K562 (cell line): Measurements from ENCODE around the gene APOB. TPM values are rescaled to one million over a fixed set of nuclear protein-coding genes. Genes with fewer than 3 reads are reported as not detected.

Experiments
- ATAC-seq: fragments of 200-7000 bp; cut with Tn5 transposase; 3 replicates; pipeline ENCODE4 v1.9.1; 2020; ENCODE audit warnings: moderate library complexity
- BruUV-seq: library from RNA; stranded (reverse); fragments of 400-500 nt; replicated peaks from 2 replicates; lab custom pipeline; 2021; lab: Mats Ljungman, UMichigan
- CTCF ChIA-PET: fragments of 300-600 bp; formaldehyde crosslinking; extraction: SDS; loops from one replicate; lab custom pipeline; 2021; ENCODE audit warnings: low intra/inter-chr PET ratio; lab: Yijun Ruan, JAX
- POLR2A ChIA-PET: fragments of 300-600, 350-650 bp; sonication (Branson Sonifier 250); formaldehyde crosslinking; extraction: SDS; loops from one replicate; lab custom pipeline; 2021; ENCODE audit warnings: antibody characterized with exemption, inconsistent platforms; lab: Yijun Ruan, JAX
- DNase-seq, 4 experiments: peaks; one replicate each; pipeline versions ENCODE4 v3.0.0 to v3.0.0-alpha.2; 2011 to 2018; ENCODE audit warnings: low spot score in 3 of 4, mixed read lengths in 3 of 4; ENCODE audit errors: extremely low read depth in 1 of 4
- FAIRE-seq: peaks from 2 replicates; lab custom pipeline; 2011; peaks lifted over from hg19 to GRCh38; lab: Jason Lieb, UNC
- H2AFZ ChIP-seq: 2 replicates; pipeline ENCODE4 v1.6.0; 2011; ENCODE audit warnings: low read depth, low read length, control low read depth, inconsistent platforms
- H3K27ac ChIP-seq: fragments of 200-600 bp; 3 replicates; pipeline ENCODE4 v1.8.0; 2011; ENCODE audit warnings: low read depth, mild to moderate bottlenecking, control low read depth, inconsistent platforms, low read length, moderate library complexity, mixed read lengths; ENCODE audit errors: extremely low read depth
- H3K27me3 ChIP-seq, 2 experiments: fragments of 300-600 bp in 1 of 2; 2 replicates in 1 of 2; 3 replicates in 1 of 2; pipeline versions ENCODE4 v1.6.0 to v1.8.0; 2011; ENCODE audit warnings: inconsistent platforms in 2 of 2, low read length in 2 of 2, mild to moderate bottlenecking in 1 of 2, mixed read lengths in 1 of 2, moderate library complexity in 1 of 2; ENCODE audit not compliant: control insufficient read depth in 2 of 2, insufficient read depth in 2 of 2
- H3K36me3 ChIP-seq: fragments of 300-600 bp; 3 replicates; pipeline ENCODE4 v1.8.0; 2011; ENCODE audit warnings: mild to moderate bottlenecking, low read length, inconsistent platforms; ENCODE audit not compliant: control insufficient read depth, insufficient read depth
- H3K4me1 ChIP-seq, 2 experiments: fragments of 200-600 bp in 1 of 2; replicated peaks in 1 of 2; 2 replicates in 1 of 2; 3 replicates in 1 of 2; pipeline versions ENCODE4 v1.5.1 to v1.8.0; 2011; ENCODE audit warnings: inconsistent platforms in 2 of 2, low read length in 2 of 2, mild to moderate bottlenecking in 1 of 2, mixed read lengths in 1 of 2, moderate library complexity in 1 of 2; ENCODE audit not compliant: control insufficient read depth in 2 of 2, insufficient read depth in 2 of 2
- H3K4me2 ChIP-seq: 2 replicates; pipeline ENCODE4 v1.6.1; 2011; ENCODE audit warnings: low read length, control low read depth, inconsistent platforms, mixed read lengths; ENCODE audit not compliant: insufficient read depth
- H3K4me3 ChIP-seq: fragments of 200-600 bp; sonication (generic), shearing (Covaris generic); 2 replicates; pipeline ENCODE4 v1.5.1; 2016; ENCODE audit warnings: control low read depth, inconsistent platforms
- H3K79me2 ChIP-seq: fragments of 200-600 bp; 3 replicates; pipeline ENCODE4 v1.8.0; 2011; ENCODE audit warnings: low read length, inconsistent platforms; ENCODE audit not compliant: control insufficient read depth, insufficient read depth
- H3K9ac ChIP-seq, 2 experiments: 2 replicates each; pipeline versions ENCODE4 v1.6.0 to v1.6.1; 2011; ENCODE audit warnings: low read depth in 2 of 2, low read length in 2 of 2, control low read depth in 1 of 2, inconsistent platforms in 1 of 2, mild to moderate bottlenecking in 1 of 2, mixed read lengths in 1 of 2; ENCODE audit not compliant: insufficient read depth in 1 of 2
- H3K9me1 ChIP-seq: one replicate; pipeline ENCODE4 v1.6.0; 2011; ENCODE audit warnings: inconsistent platforms, mild to moderate bottlenecking, low read length, moderate library complexity; ENCODE audit not compliant: control insufficient read depth, insufficient read depth
- H3K9me3 ChIP-seq: replicated peaks from 2 replicates; pipeline ENCODE4 v1.5.1; 2011; ENCODE audit warnings: low read depth, low read length, inconsistent platforms; ENCODE audit not compliant: control insufficient read depth, insufficient read depth
- H4K20me1 ChIP-seq: replicated peaks from 2 replicates; pipeline ENCODE4 v1.6.1; 2011; ENCODE audit warnings: low read length, inconsistent platforms, mixed read lengths; ENCODE audit not compliant: control insufficient read depth, insufficient read depth
- PCBP2 ChIP-seq: fragments of 200-400 bp; formaldehyde crosslinking; IDR thresholded peaks from 2 replicates; pipeline ENCODE4 v1.6.1; 2018; ENCODE audit warnings: low read length, low read depth, mild to moderate bottlenecking, moderate library complexity; ENCODE audit not compliant: poor library complexity, severe bottlenecking
- PHF20 ChIP-seq: fragments of 450-650 bp; IDR thresholded peaks from 2 replicates; pipeline ENCODE4 v1.6.1; 2018; ENCODE audit not compliant: partially characterized antibody
- PRPF4 ChIP-seq: fragments of 200-400 bp; formaldehyde crosslinking; IDR thresholded peaks from one replicate; pipeline ENCODE4 v1.6.1; 2017; ENCODE audit warnings: low read length, low read depth, mild to moderate bottlenecking; ENCODE audit not compliant: insufficient read depth, poor library complexity, severe bottlenecking
- RHOXF2B ChIP-seq: fragments of 250-450 bp; sonication (Bioruptor Pico); conservative IDR thresholded peaks from 2 replicates; pipeline ENCODE4 v1.5.1; 2021
- TEAD4 ChIP-seq, 2 experiments: sonication (generic) in 1 of 2; formaldehyde crosslinking in 1 of 2; IDR thresholded peaks; 2 replicates each; pipeline versions ENCODE4 v1.6.1 to v1.8.0; 2012 to 2022; ENCODE audit warnings: borderline replicate concordance in 1 of 2, inconsistent platforms in 1 of 2, low read length in 1 of 2, mild to moderate bottlenecking in 1 of 2, missing genetic modification reagents in 1 of 2
- ZBTB33 ChIP-seq: sonication (generic); formaldehyde crosslinking; IDR thresholded peaks from 2 replicates; pipeline ENCODE4 v1.8.1; 2023; ENCODE audit warnings: mild to moderate bottlenecking, missing genetic modification reagents
- ZNF3 ChIP-seq: fragments of 250-450 bp; sonication (Bioruptor Pico); IDR thresholded peaks from 2 replicates; pipeline ENCODE4 v1.5.0; 2021; ENCODE audit warnings: mild to moderate bottlenecking, moderate library complexity
- ZNF347 ChIP-seq: fragments of 450-650 bp; formaldehyde crosslinking; IDR thresholded peaks from 2 replicates; pipeline ENCODE4 v1.4.0; 2020; ENCODE audit warnings: low read depth, mild to moderate bottlenecking, moderate library complexity
- ZNF766 ChIP-seq: fragments of 200-800 bp; sonication (Bioruptor generic); conservative IDR thresholded peaks from 2 replicates; pipeline ENCODE4 v1.6.1; 2016; ENCODE audit warnings: missing genetic modification characterization, missing compliant biosample characterization
- WGBS: fragments of 100-300 bp; shearing (Covaris generic); methylation state at CpG from one replicate; pipeline ENCODE4 v1.1.6; 2016; ENCODE audit warnings: low coverage, mixed read lengths; ENCODE audit not compliant: insufficient coverage; ENCODE audit errors: missing lambda C conversion rate; 5-methylcytosine and 5-hydroxymethylcytosine counted together
- in situ Hi-C: fragments of 300-500 bp; cut with MboI; formaldehyde crosslinking; loops from 4 replicates; pipeline ENCODE4 v1.15.0; 2018; ENCODE audit warnings: inconsistent platforms, mixed read lengths
- intact Hi-C: fragments of 100-400 bp; cut with micrococcal nuclease; formaldehyde crosslinking; loops from 2 replicates; pipeline ENCODE4 v1.14.2; 2022
- polyA plus RNA-seq, 8 experiments: library from polyadenylated mRNA; depleted of rRNA in 4 of 8; stranded (reverse) in 5 of 8; unstranded in 3 of 8; fragments of >200 nt; fragmentation: Nextera tagmentation in 2 of 8; fragmentation: Illumina TruSeq in 1 of 8; extraction: Ambion mirVana in 2 of 8; extraction: Trizol in 1 of 8; gene quantifications; 2 replicates each; pipeline versions ENCODE4 v1.2.1 to v1.2.3, GENCODE V29; 2011 to 2014; ENCODE audit warnings: inconsistent platforms in 1 of 8, missing spikeins in 1 of 8
- total RNA-seq, 7 experiments: library from RNA; depleted of rRNA in 6 of 7; stranded (reverse); fragments of >200 nt in 6 of 7; fragmentation: Illumina TruSeq in 2 of 7; extraction: Trizol in 2 of 7; gene quantifications; 2 replicates each; pipeline versions ENCODE4 v1.2.1 to v1.2.3, GENCODE V29; 2011 to 2021; ENCODE audit warnings: low replicate concordance in 1 of 7
- TF ChIP-seq, protein P1 (sequence below): IDR thresholded peaks from 2 replicates; pipeline ENCODE4 v1.6.1; 2016; ENCODE audit warnings: missing genetic modification characterization, missing compliant biosample characterization

APOB gene
- total and polyA plus RNA-seq, 9 of the 15 experiments (the other 6 are each of a cell fraction or from before 2014, with no cell fraction given) = 0.73 TPM; not detected in 8

GRCh38 chr2:21010813-21011439 lies 32.9 kb downstream of the APOB start:
- no peak for FAIRE-seq

More at GRCh38 chr2:21010813-21011439, 32.9 kb downstream of the APOB start:
- H3K79me2 ChIP-seq = no peaks in the 10 kb centered on the region
- no peak for DNase-seq
- in situ Hi-C loops (no loop called here), intact Hi-C loops (no loop called here)
- no peak overlapping the region for H3K4me2 ChIP-seq
- H4K20me1 ChIP-seq = no peaks in the 10 kb centered on the region
- no peaks in the 10 kb centered on the region; a peak in 1 of 5 replicates for H3K27me3 ChIP-seq
- TF ChIP-seq ZNF347 (CRISPR knock-in tag) (no peak), PCBP2 (no peak), ZNF766 (CRISPR knock-in tag) (no peak), PRPF4 (no peak), ZBTB33 (CRISPR knock-in tag) (no peak), RHOXF2B (CRISPR knock-in tag) (no peak), PHF20 (no peak), TEAD4 (IDR thresholded peaks at IDR 0.05; ENCODE audit: low read length) (no peak), TEAD4 (CRISPR knock-in tag; IDR thresholded peaks at IDR 0.05; ENCODE audit: borderline replicate concordance) (no peak), ZNF3 (CRISPR knock-in tag) (no peak)
- TF ChIP-seq, protein P1, sequence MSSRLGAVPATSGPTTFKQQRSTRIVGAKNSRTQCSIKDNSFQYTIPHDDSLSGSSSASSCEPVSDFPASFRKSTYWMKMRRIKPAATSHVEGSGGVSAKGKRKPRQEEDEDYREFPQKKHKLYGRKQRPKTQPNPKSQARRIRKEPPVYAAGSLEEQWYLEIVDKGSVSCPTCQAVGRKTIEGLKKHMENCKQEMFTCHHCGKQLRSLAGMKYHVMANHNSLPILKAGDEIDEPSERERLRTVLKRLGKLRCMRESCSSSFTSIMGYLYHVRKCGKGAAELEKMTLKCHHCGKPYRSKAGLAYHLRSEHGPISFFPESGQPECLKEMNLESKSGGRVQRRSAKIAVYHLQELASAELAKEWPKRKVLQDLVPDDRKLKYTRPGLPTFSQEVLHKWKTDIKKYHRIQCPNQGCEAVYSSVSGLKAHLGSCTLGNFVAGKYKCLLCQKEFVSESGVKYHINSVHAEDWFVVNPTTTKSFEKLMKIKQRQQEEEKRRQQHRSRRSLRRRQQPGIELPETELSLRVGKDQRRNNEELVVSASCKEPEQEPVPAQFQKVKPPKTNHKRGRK (tag) = no peak
- no peaks in the 10 kb centered on the region for H3K4me1 ChIP-seq
- no peak overlapping the region for H2AFZ ChIP-seq
- H3K9ac ChIP-seq = no peak overlapping the region
- no TSS peak for BruUV-seq
- no peaks in the 10 kb centered on the region for H3K9me3 ChIP-seq
- H3K9me1 ChIP-seq = no peaks in the 10 kb centered on the region
- H3K27ac ChIP-seq = no peak overlapping the region
- WGBS = under 1% methylated on average over 10 of the region's 10 CpGs
- no peak overlapping the region for H3K4me3 ChIP-seq
- ATAC-seq = no peak
- CTCF ChIA-PET = no interaction called here
- POLR2A ChIA-PET = no interaction called here
- H3K36me3 ChIP-seq = no peaks in the 10 kb centered on the region
